Tibial nerve (tissue), 3 donors: Measurements from ENCODE around the gene ANAPC16.

Experiments
- POLR2A ChIP-seq, 2 donors: fragments of 450-650 bp; IDR thresholded peaks; one replicate each; pipeline ENCODE4 v1.6.1; 2017; ENCODE audit warnings: antibody characterized with exemption in 2 of 2, mild to moderate bottlenecking in 2 of 2, moderate library complexity in 2 of 2
- TF ChIP-seq, protein P1 (sequence below), 5 experiments: fragments of 200-600 bp in 3 of 5; fragments of 450-650 bp in 2 of 5; sonication (generic) in 3 of 5; IDR thresholded peaks; one replicate each; pipeline ENCODE4 v1.5.1; 2016 to 2019; ENCODE audit warnings: antibody characterized with exemption in 5 of 5, mild to moderate bottlenecking in 3 of 5, moderate library complexity in 2 of 5

DNA sequence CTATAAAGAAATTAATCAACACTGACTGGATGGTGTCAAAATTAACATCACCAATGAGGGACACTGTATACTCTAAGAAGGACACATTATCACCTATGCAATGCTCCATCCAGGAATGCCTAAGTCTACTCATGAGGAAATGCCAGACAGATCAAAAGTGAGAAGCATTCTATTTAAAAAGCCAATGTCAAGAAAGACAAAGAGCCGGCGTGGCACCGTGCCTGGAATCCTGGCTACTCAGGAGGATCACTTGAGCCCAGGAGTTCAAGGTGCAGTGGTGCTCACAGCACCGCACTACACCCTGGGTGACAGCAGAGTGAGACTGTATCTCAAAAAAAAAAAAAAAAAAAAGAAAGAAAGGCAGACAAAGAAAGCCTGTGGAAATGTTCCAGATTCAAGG, 45.5 kb upstream of the ANAPC16 start:
- TF ChIP-seq, protein P1, sequence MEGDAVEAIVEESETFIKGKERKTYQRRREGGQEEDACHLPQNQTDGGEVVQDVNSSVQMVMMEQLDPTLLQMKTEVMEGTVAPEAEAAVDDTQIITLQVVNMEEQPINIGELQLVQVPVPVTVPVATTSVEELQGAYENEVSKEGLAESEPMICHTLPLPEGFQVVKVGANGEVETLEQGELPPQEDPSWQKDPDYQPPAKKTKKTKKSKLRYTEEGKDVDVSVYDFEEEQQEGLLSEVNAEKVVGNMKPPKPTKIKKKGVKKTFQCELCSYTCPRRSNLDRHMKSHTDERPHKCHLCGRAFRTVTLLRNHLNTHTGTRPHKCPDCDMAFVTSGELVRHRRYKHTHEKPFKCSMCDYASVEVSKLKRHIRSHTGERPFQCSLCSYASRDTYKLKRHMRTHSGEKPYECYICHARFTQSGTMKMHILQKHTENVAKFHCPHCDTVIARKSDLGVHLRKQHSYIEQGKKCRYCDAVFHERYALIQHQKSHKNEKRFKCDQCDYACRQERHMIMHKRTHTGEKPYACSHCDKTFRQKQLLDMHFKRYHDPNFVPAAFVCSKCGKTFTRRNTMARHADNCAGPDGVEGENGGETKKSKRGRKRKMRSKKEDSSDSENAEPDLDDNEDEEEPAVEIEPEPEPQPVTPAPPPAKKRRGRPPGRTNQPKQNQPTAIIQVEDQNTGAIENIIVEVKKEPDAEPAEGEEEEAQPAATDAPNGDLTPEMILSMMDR (IDR thresholded peaks at IDR 0.05): no peak
- no peak for TF ChIP-seq POLR2A (IDR thresholded peaks at IDR 0.05)
